Measurements from ENCODE around the gene BCL11B. TPM values are rescaled to one million over a fixed set of nuclear protein-coding genes. Genes with fewer than 3 reads are reported as not detected.

BCL11B gene
- polyA plus RNA-seq, 1 experiment, result not detected

DNA sequence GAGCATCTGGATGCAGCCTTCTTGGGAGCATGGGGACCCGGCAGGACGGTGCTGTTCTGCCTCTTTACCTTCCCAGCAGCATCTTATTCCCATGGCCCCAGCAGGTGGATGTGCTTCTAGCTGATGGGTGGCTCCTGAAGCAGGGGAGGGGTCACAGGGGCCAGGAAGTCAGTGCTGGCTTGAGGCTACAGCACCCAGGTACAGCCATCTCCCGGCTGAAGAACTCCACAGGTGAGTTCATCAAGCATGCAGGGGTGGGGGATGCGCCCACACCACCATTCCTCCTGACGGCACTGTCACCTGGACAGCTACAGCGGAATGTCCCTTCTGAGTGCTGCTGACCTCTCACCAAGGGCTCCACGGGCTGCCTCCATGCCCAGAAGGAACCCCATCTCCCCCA is 57.3 kb downstream of the BCL11B start:
- no peak overlapping the region for H3K4me3 ChIP-seq (ENCODE audit: low read depth, low read length)
- DNase-seq (ENCODE audit: low read depth), result no peak
- CTCF ChIA-PET, result interaction anchor here (0.6 kb wide), 1 partner anchor 1228 kb away, joined by 3 read pairs; no protein-coding TSS in a partner anchor
- H3K27me3 ChIP-seq (ENCODE audit: control insufficient read depth, insufficient read depth, low read length), result no peaks in the 10 kb centered on the region
- TF ChIP-seq, protein P1, sequence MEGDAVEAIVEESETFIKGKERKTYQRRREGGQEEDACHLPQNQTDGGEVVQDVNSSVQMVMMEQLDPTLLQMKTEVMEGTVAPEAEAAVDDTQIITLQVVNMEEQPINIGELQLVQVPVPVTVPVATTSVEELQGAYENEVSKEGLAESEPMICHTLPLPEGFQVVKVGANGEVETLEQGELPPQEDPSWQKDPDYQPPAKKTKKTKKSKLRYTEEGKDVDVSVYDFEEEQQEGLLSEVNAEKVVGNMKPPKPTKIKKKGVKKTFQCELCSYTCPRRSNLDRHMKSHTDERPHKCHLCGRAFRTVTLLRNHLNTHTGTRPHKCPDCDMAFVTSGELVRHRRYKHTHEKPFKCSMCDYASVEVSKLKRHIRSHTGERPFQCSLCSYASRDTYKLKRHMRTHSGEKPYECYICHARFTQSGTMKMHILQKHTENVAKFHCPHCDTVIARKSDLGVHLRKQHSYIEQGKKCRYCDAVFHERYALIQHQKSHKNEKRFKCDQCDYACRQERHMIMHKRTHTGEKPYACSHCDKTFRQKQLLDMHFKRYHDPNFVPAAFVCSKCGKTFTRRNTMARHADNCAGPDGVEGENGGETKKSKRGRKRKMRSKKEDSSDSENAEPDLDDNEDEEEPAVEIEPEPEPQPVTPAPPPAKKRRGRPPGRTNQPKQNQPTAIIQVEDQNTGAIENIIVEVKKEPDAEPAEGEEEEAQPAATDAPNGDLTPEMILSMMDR (IDR thresholded peaks at IDR 0.05; ENCODE audit: insufficient read depth, low read depth, low read length), result no peak
- POLR2A ChIA-PET, result no interaction called here
- H3K36me3 ChIP-seq (ENCODE audit: control insufficient read depth, insufficient read depth, low read length), result no peaks in the 10 kb centered on the region

DNA sequence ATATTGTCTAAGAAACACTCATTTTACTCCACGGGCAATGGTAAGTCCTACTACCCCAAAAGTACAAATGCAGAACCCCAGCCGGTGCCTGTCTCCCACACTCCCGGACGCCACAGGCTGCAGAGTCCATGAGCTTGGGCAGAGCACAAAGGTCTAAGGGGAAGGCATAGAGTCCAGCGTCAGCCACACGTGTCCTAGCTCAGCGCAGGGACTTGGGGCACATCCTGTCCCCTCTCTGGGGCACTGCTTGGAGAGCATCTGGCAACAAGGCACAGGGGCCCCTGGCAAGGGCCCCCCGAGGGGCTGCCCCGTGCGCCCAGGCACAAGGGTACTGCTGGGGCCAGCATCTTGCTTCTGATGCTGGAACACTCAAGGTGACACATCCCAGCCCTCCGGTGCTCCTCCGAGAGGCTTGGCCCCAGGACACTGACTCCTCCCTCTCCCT is 58.4 kb downstream of the BCL11B start:
- DNase-seq (ENCODE audit: low read depth), result no peak
- H3K4me3 ChIP-seq (ENCODE audit: low read depth, low read length), result no peak overlapping the region
- TF ChIP-seq, protein P1 (IDR thresholded peaks at IDR 0.05; ENCODE audit: insufficient read depth, low read depth, low read length), result no peak
- POLR2A ChIA-PET, result no interaction called here
- H3K27me3 ChIP-seq (ENCODE audit: control insufficient read depth, insufficient read depth, low read length), result no peaks in the 10 kb centered on the region
- CTCF ChIA-PET, result no interaction called here
- H3K36me3 ChIP-seq (ENCODE audit: control insufficient read depth, insufficient read depth, low read length), result no peaks in the 10 kb centered on the region

DNA sequence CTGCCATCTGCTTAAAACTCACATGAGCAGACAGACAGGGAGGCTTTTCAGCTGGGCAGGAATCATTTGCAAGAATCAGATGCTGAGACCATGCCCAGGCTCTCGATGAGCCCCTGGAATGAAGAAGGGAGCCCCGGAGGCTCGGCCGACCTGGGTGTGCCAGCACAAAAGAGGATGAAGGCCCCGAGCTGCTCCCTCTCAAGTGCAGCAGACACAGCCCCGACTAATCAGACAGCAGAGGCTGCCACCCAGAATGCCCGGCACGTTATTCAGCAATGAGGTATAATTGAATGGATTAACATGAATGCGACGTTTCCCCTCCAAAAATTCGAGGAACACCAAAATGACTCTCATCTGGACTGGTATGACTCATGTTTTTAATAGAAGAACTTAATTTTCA is 58.9 kb downstream of the BCL11B start:
- CTCF ChIA-PET, result no interaction called here
- POLR2A ChIA-PET, result no interaction called here
- TF ChIP-seq, protein P1 (IDR thresholded peaks at IDR 0.05; ENCODE audit: insufficient read depth, low read depth, low read length), result no peak
- no peaks in the 10 kb centered on the region for H3K27me3 ChIP-seq (ENCODE audit: control insufficient read depth, insufficient read depth, low read length)
- H3K4me3 ChIP-seq (ENCODE audit: low read depth, low read length), result no peak overlapping the region
- no peaks in the 10 kb centered on the region for H3K36me3 ChIP-seq (ENCODE audit: control insufficient read depth, insufficient read depth, low read length)
- no peak for DNase-seq (ENCODE audit: low read depth)

DNA sequence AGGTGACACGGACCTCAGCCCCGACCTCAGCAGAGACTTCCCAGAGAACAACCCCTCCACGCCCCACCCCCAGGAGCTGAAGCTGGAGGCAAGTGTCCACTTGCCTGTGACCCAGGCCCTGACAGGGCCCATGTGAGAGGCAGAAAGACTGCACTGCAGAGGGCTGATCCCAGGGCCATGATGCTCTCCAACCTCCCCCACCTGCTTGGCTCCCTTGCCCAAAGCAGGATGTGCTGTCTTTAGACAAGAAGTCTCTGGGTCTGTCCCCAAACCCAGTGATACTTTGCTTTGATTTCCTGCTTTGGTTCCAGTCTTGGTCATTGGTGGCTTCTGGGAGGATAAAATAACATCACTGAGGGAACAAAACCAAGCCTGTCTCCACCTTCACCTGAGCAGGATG is 59.4 kb downstream of the BCL11B start:
- ChIA-PET CTCF (no interaction called here), POLR2A (no interaction called here)
- TF ChIP-seq, protein P1 (IDR thresholded peaks at IDR 0.05; ENCODE audit: insufficient read depth, low read depth, low read length), result no peak
- no peaks in the 10 kb centered on the region for H3K27me3 ChIP-seq (ENCODE audit: control insufficient read depth, insufficient read depth, low read length)
- no peak for DNase-seq (ENCODE audit: low read depth)
- H3K36me3 ChIP-seq (ENCODE audit: control insufficient read depth, insufficient read depth, low read length), result no peaks in the 10 kb centered on the region
- H3K4me3 ChIP-seq (ENCODE audit: low read depth, low read length), result no peak overlapping the region

DNA sequence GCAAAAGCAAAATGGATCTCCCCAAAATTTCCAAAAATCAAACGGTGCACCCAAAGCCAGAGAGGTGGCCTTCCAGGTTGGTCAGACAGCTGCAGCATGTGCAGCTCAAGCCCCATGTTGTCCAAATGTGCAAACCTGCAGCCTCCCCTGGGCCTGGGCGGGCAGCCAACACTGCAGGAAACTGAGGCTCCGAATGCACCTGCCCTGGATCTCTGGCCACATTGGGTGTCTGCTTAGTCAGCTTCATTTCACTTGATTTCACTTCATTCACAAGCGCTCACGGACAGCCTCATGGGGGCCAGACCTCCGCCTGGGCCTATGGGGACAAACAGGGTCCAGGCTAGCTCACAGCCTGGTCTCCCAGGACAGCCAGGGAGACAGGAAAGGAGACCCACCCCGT is 59.8 kb downstream of the BCL11B start:
- DNase-seq (ENCODE audit: low read depth), result no peak
- POLR2A ChIA-PET, result no interaction called here
- Histone ChIP-seq H3K4me3 (ENCODE audit: low read depth, low read length) (no peak overlapping the region), H3K36me3 (ENCODE audit: control insufficient read depth, insufficient read depth, low read length) (no peaks in the 10 kb centered on the region), H3K27me3 (ENCODE audit: control insufficient read depth, insufficient read depth, low read length) (no peaks in the 10 kb centered on the region)
- TF ChIP-seq, protein P1 (IDR thresholded peaks at IDR 0.05; ENCODE audit: insufficient read depth, low read depth, low read length), result no peak
- CTCF ChIA-PET, result no interaction called here

Measured in BJ (cell line).